Stimulated activated CD4-positive, alpha-beta T cell treated with anti-CD3 and anti-CD28 coated beads, Interleukin-15, amount 100 ng/mL, for 24 hours (primary cell): ENCODE data around the gene NUDT4.
A peak's percentile ranks its signal among the peaks of the same experiment; 100 is the strongest.
"Not testable (repeated sequence)": the region's sequence is repeated elsewhere in the genome, so short reads cannot be mapped to it uniquely, and the experiment has no call there.

Source experiments
- DNase-seq: peaks from one replicate; pipeline ENCODE4 v3.0.0-alpha.2; 2020

Gene NUDT4

DNA sequence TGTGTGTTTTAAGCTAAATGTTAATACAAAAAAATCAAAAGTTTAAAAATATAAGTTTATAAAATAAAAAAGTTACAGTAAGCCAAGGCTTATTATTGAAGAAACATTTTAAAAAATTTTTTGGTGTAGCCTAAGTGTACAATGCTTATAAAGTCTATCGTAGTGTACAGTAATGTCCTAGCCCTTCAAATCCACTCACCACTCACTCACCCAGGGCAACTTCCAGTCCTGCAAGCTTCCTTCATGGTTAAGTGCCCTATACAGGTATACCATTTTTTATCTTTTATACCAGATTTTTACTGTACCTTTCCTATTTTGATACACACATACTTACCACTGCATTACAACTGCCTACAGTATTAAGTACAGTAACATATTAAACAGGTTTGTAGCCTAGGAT lies 52.1 kb downstream of the NUDT4 start:
- DNase-seq: no peak

GRCh38 chr12:93430280-93430679 lies 52.6 kb downstream of the NUDT4 start:
- no peak for DNase-seq

- DNase-seq: not testable (repeated sequence)
Measured at GRCh38 chr12:93432031-93432430, 54.3 kb downstream of the NUDT4 start.

DNA sequence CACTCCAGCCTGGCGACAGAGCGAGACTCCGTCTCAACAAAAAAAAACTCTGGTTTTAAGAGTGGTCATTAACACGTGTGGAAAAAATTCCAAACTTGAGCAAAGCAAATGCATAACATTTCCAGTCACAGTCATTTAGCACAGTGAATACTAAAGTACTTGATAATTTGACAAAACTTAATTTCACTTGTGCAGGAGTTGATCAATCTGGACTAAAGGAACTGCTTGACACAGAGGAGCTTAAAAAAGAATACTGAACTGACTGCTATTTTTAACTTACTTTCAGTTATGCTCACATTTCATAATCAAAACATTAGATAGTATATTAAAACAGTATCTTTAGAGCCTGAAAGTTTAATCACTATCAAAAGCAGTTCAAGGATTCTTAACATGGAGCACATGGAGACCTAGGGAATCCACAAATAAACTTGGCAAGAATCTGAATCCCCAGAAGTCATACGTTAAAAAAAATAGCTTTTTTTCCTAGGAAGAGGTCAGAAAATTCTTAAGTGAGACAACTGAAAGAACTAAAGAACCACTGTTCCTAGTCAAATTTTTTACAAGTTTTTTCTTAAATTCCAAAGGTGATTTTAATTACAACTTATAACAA lies 56.6 kb downstream of the NUDT4 start:
- no peak for DNase-seq

GRCh38 chr12:93438266-93439050 lies 60.7 kb downstream of the NUDT4 start:
- DNase-seq: no peak

GRCh38 chr12:93440043-93440835 lies 62.5 kb downstream of the NUDT4 start:
- DNase-seq: no peak

DNA sequence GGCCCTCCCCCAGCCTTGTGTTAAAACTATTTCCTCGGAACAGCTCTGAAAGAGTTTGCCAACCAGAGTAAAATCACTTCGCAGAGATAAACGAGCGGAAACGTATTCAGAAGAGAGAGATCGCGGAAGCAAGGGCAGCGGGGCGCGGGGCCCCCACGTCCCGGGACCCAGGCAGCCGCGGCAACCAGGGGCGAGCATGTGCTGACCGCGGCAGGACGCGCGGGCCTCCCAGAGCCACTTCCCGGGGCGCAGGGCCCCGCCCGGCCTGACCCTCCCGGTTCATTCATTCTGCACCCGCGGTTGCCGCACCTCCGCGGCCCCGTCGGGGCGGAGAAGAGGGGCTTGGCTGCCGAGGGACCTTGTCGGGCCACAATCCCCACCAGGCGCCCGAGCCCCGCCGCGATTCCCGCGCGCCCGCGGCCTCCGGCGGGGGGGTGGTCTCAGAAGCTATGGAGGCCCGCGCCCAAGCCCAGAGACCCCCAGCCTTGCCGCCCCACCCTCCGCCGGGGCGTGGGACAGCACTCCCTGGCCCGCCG lies 63.4 kb downstream of the NUDT4 start:
- DNase-seq: peak; percentile 48

DNA sequence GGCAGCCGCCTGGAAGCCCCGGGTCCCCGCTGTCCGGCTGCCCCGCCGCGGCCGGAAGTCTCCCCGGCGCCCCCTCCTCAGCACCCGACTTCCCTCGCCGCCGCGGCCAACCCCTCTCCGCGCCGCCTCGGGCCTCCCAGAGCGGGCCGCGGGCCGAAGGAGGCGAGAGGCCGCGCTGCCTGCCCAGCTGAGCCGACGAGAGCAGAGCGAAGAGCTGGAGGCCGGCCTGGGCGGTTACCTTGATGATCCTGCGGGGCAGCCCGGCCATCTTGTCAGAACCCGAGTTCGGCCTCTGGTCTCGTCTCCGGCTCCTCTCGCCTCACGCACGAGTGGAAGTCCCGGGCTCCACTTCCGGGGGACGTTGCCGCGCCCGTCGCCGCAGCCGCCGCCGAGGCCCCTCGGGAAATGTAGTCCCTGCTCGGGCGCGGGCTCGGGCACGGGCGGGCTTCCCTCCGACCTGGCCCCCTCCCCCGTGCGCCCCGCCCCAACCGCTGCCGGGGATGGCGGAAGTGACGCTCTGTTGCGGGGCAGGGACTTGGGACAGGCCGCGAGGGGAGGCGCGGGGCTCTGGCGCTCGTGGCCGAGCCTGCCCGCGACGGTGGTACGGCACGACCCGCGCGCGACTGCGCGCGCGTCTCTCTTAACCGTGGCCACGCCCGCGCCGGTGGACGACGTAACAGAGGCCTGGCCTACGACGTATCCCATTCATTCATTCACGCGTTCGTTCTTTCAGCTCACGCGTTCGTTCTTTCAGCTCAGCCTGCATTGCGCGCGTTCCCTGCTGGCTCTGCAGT lies 64.1 kb downstream of the NUDT4 start, which contains the start of gene UBE2N:
UBE2N (minus strand) TSS at position 331 of the 794 bp plus-strand sequence; CDS start at position 268, 63 bp downstream.
- DNase-seq: peak; percentile 98

DNA sequence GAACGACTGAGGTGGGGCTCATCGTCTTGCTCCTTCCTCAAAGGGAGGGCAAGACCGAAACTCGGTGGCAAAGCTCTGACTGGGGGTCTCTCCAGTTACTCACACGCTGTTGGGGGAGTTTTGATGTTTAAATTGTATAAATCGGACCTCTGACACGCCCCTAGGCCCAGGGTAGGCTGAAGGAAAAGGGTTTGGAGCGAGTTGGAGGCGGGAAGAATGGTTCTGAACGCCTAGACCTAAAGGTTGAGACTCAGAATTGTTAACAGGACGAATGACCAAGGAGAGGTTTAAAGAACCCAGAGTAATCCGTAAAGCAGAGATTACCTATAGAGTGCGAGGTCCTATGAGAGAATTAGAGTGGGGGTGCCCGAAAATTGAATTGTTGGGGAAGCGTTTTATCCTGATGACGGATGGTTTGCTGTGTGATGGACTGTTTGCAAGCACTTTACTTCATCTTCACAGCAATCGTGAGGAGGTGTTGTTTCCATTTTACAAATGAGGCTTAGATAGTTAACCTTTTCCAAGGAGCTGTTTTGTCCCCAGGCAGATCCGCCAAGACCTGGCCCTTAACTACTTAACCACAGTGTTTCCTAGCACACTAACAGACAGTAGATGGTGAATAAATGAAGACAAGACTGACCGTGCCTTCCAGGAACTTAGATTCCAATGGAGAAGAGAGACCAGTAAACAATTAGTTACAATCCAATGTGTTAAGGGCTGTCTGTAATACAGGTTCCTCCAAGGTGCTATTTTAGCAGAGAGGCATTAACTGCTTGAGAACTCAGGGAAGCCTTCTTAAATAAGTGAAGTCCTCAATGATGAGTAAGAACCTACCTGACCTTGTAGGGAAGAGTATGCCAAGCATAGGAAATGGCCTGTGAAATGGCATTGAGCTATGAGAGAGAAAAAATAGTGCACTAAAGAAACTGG lies 65.0 kb downstream of the NUDT4 start:
- no peak for DNase-seq

- DNase-seq: no peak
Measured at GRCh38 chr12:93443576-93443975, 65.9 kb downstream of the NUDT4 start.

DNA sequence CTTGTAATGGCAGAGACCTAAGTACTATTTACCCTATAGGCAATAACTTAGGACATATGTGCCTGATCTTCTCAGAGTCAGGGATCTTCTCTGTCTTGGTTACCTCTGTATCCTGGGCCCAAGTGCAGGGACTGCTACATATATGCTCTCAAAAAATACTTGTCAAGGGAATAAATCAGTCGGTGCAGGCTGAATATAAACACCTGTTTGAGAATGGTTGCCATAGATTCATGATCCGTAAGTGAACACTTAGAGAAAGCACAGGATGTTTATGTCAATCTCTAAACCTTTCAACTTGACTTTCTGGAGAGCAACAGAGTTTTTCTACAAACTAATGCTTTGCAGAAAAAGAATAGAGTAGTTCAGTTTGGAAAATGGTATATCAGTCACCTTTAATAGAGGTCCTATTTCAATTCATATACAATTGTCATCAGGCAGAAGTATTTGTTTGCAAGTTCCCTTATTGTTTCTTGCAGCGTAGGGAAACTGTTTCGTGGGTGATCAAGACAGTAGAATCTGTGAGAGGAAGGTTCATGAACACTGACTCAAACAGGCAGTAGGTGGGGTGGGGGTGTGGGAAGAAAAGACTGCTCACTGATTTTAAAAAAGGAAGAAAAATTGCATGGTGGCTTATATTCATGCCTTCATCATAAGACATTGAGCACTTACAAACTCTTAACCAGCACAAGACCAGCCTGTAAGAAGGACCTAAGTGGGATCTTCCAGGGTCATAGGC lies 70.0 kb downstream of the NUDT4 start:
- DNase-seq: peak; percentile 24

DNA sequence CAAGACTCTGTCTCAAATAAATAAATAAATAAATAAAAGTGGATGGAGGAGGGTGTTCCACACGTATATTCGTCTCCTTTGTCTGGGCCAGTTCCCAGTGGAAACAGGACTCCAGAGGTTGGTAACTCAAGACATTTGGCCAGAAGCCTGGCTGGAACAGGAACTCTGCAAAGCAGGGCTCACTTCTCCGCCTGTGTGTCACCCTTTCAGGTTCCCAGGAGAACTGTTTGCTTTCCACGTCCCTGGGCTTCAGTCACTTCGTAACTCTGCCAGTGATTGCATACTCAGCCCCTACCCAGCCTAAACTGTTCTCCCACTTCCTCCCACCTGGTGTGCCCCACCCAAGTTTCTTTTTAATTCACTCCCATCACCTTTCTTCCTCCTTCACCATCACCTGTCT lies 71.1 kb downstream of the NUDT4 start:
- no peak for DNase-seq

DNA sequence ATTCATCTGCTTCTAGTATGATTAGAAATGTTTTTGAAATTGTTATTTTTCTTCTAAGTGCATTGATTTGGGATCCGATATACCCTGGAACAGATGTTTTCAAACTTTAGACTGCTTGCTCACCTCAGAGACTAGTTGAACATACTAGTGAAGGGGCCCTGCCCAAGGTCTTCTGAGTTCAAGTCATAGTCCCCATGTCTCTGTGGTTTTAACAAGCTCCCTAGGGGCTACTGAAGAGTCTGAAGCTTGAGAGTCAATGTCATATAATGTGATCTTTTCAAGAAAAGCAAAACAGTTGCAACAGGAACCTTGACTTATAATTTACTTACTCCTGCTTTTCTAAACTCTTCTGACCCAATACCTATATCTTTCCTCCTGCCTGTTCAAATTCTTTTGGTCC lies 71.6 kb downstream of the NUDT4 start:
- DNase-seq: no peak

DNA sequence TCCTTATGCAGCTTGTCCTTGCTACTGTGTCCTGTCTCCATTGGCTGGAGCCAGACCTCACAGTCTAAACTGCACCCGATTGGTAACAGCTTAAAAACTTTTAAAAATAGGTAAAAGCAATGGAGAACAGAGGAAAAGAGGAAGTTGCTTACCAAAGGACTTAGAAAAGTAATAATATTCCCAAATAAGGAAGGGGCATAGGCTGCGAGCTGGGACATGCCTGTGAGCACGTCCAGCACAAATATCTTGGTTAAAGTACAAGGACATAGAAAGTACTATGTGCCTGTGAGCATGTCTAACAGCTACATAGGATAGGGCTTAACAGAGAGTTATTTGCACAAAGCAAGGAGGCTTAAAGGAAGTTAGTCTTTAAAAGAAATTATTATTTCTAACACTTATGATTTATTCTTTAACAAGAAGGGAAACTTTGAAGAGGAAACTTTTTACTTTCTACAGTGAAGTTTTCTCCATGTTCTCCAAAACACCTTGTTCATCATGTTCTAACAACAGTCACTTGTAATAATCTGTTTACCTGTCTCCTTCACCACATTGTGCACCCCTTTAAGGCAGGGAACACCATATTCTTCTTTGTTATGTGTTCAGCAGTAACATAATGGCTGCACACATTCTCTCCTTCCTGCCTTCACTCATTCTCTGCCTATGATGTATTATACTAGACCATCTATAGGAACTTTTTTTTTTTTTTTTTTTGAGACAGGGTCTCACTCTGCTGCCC lies 73.9 kb downstream of the NUDT4 start:
- DNase-seq: no peak

DNA sequence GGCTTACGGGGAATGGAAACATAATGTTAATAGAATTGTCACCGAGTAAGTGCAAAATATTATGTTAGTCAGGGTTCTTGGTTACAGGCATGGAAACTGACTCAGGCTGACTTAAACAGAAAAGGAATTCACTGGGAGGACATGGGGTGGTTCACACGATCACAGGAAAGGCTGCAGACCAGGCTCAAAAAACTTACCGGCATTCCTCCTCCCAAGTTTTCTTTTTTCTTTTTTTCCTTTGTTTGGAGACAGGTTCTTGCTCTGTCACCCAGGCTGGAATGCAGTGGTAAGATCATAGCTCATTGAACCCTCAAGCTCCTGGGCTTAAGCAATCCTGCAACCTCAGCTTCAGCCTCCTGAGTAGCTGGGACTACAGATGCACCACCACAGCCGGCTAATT lies 75.9 kb downstream of the NUDT4 start:
- DNase-seq: no peak

DNA sequence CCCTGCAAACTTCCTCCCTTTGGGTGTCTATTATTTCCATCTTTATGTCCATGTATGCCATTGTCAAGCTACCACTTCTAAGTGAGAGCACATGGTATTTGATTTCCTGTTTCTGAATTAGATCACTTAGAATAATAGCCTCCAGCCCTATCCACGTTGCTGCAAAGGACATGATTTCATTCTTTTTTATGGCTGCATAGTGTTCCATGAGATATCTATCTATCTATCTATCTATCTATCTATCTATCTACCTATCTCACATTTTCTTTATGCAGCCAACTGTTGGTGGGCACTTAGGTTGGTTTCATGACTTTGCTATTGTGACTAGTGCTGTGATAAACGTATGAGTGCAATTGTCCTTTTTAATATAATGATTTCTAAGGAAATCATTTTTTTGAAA lies 78.4 kb downstream of the NUDT4 start:
- no peak for DNase-seq
